ENCODE data around the gene LMF1. TPM values are rescaled to one million over a fixed set of nuclear protein-coding genes. Genes with fewer than 3 reads are reported as not detected.

LMF1 gene
- total and polyA plus RNA-seq, 2 of the 13 experiments (the other 11 are each of a cell fraction or from before 2014, with no cell fraction given), result 6.8 to 8.5 TPM

DNA sequence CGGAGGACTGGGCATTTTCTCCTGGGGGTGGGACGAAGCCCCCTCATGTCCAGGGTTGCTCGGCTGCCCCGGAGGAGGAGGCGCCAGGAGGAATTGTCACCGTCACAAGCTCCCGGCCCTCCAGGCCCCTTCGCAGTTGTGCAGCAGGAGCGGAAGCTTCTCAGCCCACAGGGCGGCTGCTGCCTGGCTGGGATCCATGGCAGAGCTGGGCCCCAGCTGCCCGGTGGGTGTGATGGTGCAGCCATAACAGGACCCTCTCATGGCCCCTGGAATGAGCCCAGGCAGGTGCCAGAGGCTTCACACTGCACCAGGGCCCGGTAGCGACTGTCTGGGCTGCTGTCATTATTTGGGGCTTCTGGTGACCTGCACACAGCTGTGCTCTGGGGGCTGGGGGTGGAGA, 115.3 kb downstream of the LMF1 start:
- no peak overlapping the region for H3K4me2 ChIP-seq (ENCODE audit: low read depth, low read length)
- no peak for TF ChIP-seq MEIS2 (CRISPR knock-in tag; IDR thresholded peaks at IDR 0.05)
- no peak for TF ChIP-seq ZNF460 (CRISPR knock-in tag; IDR thresholded peaks at IDR 0.05; ENCODE audit: borderline replicate concordance)
- TF ChIP-seq ZBTB8A (CRISPR knock-in tag; IDR thresholded peaks at IDR 0.05; ENCODE audit: borderline replicate concordance, low read depth), result no peak
- TF ChIP-seq RBAK (CRISPR knock-in tag; IDR thresholded peaks at IDR 0.05), result no peak
- no peak for TF ChIP-seq ZNF33A (CRISPR knock-in tag; IDR thresholded peaks at IDR 0.05; ENCODE audit: borderline replicate concordance)
- TF ChIP-seq SMARCE1 (IDR thresholded peaks at IDR 0.05; ENCODE audit: borderline replicate concordance), result no peak
- TF ChIP-seq, protein P1, sequence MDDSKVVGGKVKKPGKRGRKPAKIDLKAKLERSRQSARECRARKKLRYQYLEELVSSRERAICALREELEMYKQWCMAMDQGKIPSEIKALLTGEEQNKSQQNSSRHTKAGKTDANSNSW (CRISPR knock-in tag; IDR thresholded peaks at IDR 0.05; ENCODE audit: borderline replicate concordance), result no peak
- TF ChIP-seq, protein P2, sequence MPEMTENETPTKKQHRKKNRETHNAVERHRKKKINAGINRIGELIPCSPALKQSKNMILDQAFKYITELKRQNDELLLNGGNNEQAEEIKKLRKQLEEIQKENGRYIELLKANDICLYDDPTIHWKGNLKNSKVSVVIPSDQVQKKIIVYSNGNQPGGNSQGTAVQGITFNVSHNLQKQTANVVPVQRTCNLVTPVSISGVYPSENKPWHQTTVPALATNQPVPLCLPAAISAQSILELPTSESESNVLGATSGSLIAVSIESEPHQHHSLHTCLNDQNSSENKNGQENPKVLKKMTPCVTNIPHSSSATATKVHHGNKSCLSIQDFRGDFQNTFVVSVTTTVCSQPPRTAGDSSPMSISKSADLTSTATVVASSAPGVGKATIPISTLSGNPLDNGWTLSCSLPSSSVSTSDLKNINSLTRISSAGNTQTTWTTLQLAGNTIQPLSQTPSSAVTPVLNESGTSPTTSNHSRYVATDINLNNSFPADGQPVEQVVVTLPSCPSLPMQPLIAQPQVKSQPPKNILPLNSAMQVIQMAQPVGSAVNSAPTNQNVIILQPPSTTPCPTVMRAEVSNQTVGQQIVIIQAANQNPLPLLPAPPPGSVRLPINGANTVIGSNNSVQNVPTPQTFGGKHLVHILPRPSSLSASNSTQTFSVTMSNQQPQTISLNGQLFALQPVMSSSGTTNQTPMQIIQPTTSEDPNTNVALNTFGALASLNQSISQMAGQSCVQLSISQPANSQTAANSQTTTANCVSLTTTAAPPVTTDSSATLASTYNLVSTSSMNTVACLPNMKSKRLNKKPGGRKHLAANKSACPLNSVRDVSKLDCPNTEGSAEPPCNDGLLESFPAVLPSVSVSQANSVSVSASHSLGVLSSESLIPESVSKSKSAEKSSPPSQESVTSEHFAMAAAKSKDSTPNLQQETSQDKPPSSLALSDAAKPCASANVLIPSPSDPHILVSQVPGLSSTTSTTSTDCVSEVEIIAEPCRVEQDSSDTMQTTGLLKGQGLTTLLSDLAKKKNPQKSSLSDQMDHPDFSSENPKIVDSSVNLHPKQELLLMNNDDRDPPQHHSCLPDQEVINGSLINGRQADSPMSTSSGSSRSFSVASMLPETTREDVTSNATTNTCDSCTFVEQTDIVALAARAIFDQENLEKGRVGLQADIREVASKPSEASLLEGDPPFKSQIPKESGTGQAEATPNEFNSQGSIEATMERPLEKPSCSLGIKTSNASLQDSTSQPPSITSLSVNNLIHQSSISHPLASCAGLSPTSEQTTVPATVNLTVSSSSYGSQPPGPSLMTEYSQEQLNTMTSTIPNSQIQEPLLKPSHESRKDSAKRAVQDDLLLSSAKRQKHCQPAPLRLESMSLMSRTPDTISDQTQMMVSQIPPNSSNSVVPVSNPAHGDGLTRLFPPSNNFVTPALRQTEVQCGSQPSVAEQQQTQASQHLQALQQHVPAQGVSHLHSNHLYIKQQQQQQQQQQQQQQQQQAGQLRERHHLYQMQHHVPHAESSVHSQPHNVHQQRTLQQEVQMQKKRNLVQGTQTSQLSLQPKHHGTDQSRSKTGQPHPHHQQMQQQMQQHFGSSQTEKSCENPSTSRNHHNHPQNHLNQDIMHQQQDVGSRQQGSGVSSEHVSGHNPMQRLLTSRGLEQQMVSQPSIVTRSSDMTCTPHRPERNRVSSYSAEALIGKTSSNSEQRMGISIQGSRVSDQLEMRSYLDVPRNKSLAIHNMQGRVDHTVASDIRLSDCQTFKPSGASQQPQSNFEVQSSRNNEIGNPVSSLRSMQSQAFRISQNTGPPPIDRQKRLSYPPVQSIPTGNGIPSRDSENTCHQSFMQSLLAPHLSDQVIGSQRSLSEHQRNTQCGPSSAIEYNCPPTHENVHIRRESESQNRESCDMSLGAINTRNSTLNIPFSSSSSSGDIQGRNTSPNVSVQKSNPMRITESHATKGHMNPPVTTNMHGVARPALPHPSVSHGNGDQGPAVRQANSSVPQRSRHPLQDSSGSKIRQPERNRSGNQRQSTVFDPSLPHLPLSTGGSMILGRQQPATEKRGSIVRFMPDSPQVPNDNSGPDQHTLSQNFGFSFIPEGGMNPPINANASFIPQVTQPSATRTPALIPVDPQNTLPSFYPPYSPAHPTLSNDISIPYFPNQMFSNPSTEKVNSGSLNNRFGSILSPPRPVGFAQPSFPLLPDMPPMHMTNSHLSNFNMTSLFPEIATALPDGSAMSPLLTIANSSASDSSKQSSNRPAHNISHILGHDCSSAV (CRISPR knock-in tag; IDR thresholded peaks at IDR 0.05; ENCODE audit: borderline replicate concordance), result no peak
- no peak for TF ChIP-seq ARID2 (CRISPR knock-in tag; IDR thresholded peaks at IDR 0.05; ENCODE audit: borderline replicate concordance)
- TF ChIP-seq, protein P3, sequence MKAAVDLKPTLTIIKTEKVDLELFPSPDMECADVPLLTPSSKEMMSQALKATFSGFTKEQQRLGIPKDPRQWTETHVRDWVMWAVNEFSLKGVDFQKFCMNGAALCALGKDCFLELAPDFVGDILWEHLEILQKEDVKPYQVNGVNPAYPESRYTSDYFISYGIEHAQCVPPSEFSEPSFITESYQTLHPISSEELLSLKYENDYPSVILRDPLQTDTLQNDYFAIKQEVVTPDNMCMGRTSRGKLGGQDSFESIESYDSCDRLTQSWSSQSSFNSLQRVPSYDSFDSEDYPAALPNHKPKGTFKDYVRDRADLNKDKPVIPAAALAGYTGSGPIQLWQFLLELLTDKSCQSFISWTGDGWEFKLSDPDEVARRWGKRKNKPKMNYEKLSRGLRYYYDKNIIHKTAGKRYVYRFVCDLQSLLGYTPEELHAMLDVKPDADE (CRISPR knock-in tag; IDR thresholded peaks at IDR 0.05), result no peak
- TF ChIP-seq, protein P4, sequence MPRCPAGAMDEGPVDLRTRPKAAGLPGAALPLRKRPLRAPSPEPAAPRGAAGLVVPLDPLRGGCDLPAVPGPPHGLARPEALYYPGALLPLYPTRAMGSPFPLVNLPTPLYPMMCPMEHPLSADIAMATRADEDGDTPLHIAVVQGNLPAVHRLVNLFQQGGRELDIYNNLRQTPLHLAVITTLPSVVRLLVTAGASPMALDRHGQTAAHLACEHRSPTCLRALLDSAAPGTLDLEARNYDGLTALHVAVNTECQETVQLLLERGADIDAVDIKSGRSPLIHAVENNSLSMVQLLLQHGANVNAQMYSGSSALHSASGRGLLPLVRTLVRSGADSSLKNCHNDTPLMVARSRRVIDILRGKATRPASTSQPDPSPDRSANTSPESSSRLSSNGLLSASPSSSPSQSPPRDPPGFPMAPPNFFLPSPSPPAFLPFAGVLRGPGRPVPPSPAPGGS (CRISPR knock-in tag; IDR thresholded peaks at IDR 0.05), result no peak
- no peak for TF ChIP-seq ZSCAN25 (CRISPR knock-in tag; IDR thresholded peaks at IDR 0.05)

More for the DNA sequence above, 115.3 kb downstream of the LMF1 start:
- 20% methylated on average over 1 of the region's 13 CpGs for WGBS (ENCODE audit: low lambda C conversion rate)
- Histone ChIP-seq H2AFZ (ENCODE audit: low read length) (no peak overlapping the region), H3K4me3 (replicated peaks in 1 of 3; ENCODE audit: insufficient read depth in 1 of 3, low read depth in 2 of 3, low read length in 3 of 3) (no peak overlapping the region), H4K20me1 (ENCODE audit: insufficient read depth, low read length) (no peaks in the 10 kb centered on the region), H3K27me3 (ENCODE audit: control insufficient read depth in 1 of 2, insufficient read depth in 2 of 2, low read length in 2 of 2) (peaks cover 2 to 6% of the 10 kb centered on the region in 2 experiments; a peak in 2 of 5 replicates), H3K4me1 (ENCODE audit: insufficient read depth, low read length) (no peaks in the 10 kb centered on the region), H3K27ac (ENCODE audit: extremely low read length, insufficient read depth, low read length) (no peak overlapping the region), H3K36me3 (replicated peaks in 1 of 2; ENCODE audit: control insufficient read depth in 1 of 2, insufficient read depth in 2 of 2, low read length in 2 of 2) (no peaks in the 10 kb centered on the region), H3K9ac (ENCODE audit: insufficient read depth, low read depth, low read length) (no peak overlapping the region), H3K79me2 (ENCODE audit: insufficient read depth, low read length) (no peaks in the 10 kb centered on the region), H3K9me3 (ENCODE audit: low read length) (peaks cover 16% of the 10 kb centered on the region)
- ChIA-PET CTCF (ENCODE audit: low intra/inter-chr PET ratio, low total read pairs) (no interaction called here), POLR2A (no interaction called here)
- BruUV-seq (replicated peaks), result no TSS peak
- in situ Hi-C loops (cut with HindIII; ENCODE audit: extremely low pct_ligation_motif_present, low pct_unique_long_range_greater_than_20kb), result no loop called here
- intact Hi-C loops (cut with micrococcal nuclease; ENCODE audit: unreplicated experiment), result no loop called here
- FAIRE-seq (no peak), DNase-seq (ENCODE audit: low spot score) (no peak), ATAC-seq (no peak)

Data from HepG2 (cell line).